Esophagus (tissue), 2 donors: Measurements from ENCODE around the gene NXN. TPM values are rescaled to one million over a fixed set of nuclear protein-coding genes. Genes with fewer than 3 reads are reported as not detected.

Experiments used
- H3K27ac ChIP-seq, 2 donors: one replicate each; pipeline ENCODE4 v1.5.1; 2013; ENCODE audit warnings: low read depth in 2 of 2, mild to moderate bottlenecking in 2 of 2, inconsistent platforms in 1 of 2, low read length in 1 of 2, moderate library complexity in 1 of 2
- H3K27me3 ChIP-seq, 2 donors: one replicate each; pipeline ENCODE4 v1.6.1; 2013; ENCODE audit warnings: low read length in 2 of 2, control low read depth in 1 of 2, mild to moderate bottlenecking in 1 of 2; ENCODE audit not compliant: insufficient read depth in 2 of 2, control insufficient read depth in 1 of 2
- H3K36me3 ChIP-seq, 2 donors: one replicate each; pipeline ENCODE4 v1.6.1; 2013; ENCODE audit warnings: low read length in 1 of 2; ENCODE audit not compliant: control insufficient read depth in 2 of 2, insufficient read depth in 2 of 2
- H3K4me1 ChIP-seq, 2 donors: one replicate each; pipeline ENCODE4 v1.6.1; 2013; ENCODE audit warnings: low read length in 1 of 2; ENCODE audit not compliant: control insufficient read depth in 2 of 2, insufficient read depth in 2 of 2
- H3K4me3 ChIP-seq, 2 donors: one replicate each; pipeline ENCODE4 v1.5.1; 2013; ENCODE audit warnings: low read length in 2 of 2, mild to moderate bottlenecking in 2 of 2, low read depth in 1 of 2, moderate library complexity in 1 of 2
- H3K9me3 ChIP-seq, 2 donors: one replicate each; pipeline ENCODE4 v1.6.1; 2013; ENCODE audit warnings: mild to moderate bottlenecking in 2 of 2, low read depth in 1 of 2, low read length in 1 of 2, moderate library complexity in 1 of 2; ENCODE audit not compliant: control insufficient read depth in 2 of 2, insufficient read depth in 1 of 2
- WGBS, 2 donors: extraction: QIAGEN DNeasy Blood & Tissue Kit; methylation state at CpG; one replicate each; pipeline ENCODE4 v1.1.7; 2013; 5-methylcytosine and 5-hydroxymethylcytosine counted together
- polyA plus RNA-seq, 2 donors: library from polyadenylated mRNA; stranded (reverse); fragments of 200-250 nt; gene quantifications; one replicate each; pipeline ENCODE4 v1.2.3, GENCODE V29; 2013
- donor health status: healthy with polysubstance abuse.
- donor health status: Bipolar disorder and iron deficiency.

NXN gene
- polyA plus RNA-seq, 2 donors = 10.1 to 24.0 TPM

DNA sequence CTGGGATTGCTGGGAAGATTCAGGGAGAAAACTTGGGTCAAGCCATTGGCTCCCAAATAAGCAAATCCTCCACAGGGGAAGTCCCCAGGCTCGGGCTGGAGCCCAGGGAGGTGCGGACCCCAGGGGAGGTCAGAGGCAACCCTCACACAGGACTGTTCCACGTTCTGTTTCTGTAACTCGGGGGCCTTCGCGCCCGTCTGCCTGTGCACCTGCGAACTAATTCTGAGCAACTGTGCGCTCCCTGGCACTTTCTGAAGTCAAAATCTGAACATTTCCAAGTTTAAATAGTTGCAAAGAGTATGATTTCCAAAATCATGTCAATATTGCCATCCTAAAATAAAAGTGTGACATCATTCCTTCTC lies 34.1 kb upstream of the NXN start:
- Histone ChIP-seq H3K27ac (no peak overlapping the region), H3K27me3 (no peaks in the 10 kb centered on the region), H3K36me3 (peaks cover 20 to 44% of the 10 kb centered on the region in 2 donors), H3K9me3 (no peaks in the 10 kb centered on the region), H3K4me3 (no peak overlapping the region), H3K4me1 (peaks cover 0 to 11% of the 10 kb centered on the region in 2 donors)
- 89 to 92% methylated on average over 9 of the region's 9 CpGs for WGBS, 2 donors

- H3K9me3 ChIP-seq = no peaks in the 10 kb centered on the region
- no peak overlapping the region for H3K4me3 ChIP-seq
- H3K4me1 ChIP-seq = peaks cover 0 to 11% of the 10 kb centered on the region in 2 donors
- whole genome bisulfite sequencing, 2 donors = 82% methylated on average over 30 of the region's 30 CpGs
- no peaks in the 10 kb centered on the region for H3K27me3 ChIP-seq
- H3K27ac ChIP-seq = no peak overlapping the region
- H3K36me3 ChIP-seq = peaks cover 20 to 43% of the 10 kb centered on the region in 2 donors
These were observed 33.5 kb upstream of the NXN start for GRCh38 chr17:1012823-1013728.

GRCh38 chr17:1011760-1012735 lies 32.5 kb upstream of the NXN start:
- peaks cover 0 to 11% of the 10 kb centered on the region in 2 donors for H3K4me1 ChIP-seq
- H3K27me3 ChIP-seq = no peaks in the 10 kb centered on the region
- 85 to 86% methylated on average over 53 to 57 of the region's 57 CpGs for WGBS, 2 donors
- H3K4me3 ChIP-seq = no peak overlapping the region
- H3K27ac ChIP-seq = peak overlapping the region in 1 of 2 donors; percentile 29
- H3K36me3 ChIP-seq = peaks cover 20 to 52% of the 10 kb centered on the region in 2 donors
- no peaks in the 10 kb centered on the region for H3K9me3 ChIP-seq

- 59 to 69% methylated on average over 10 of the region's 10 CpGs for WGBS, 2 donors
- no peaks in the 10 kb centered on the region for H3K9me3 ChIP-seq
- peak overlapping the region in 1 of 2 donors; percentile 61 for H3K27ac ChIP-seq
- no peaks in the 10 kb centered on the region for H3K27me3 ChIP-seq
- peaks cover 2 to 15% of the 10 kb centered on the region in 2 donors for H3K4me1 ChIP-seq
- peaks cover 20 to 53% of the 10 kb centered on the region in 2 donors for H3K36me3 ChIP-seq
- no peak overlapping the region for H3K4me3 ChIP-seq
These were observed 31.6 kb upstream of the NXN start for GRCh38 chr17:1011138-1011537.

- WGBS, 2 donors = 74 to 82% methylated on average over 14 of the region's 14 CpGs
- Histone ChIP-seq H3K27me3 (no peaks in the 10 kb centered on the region), H3K4me1 (peaks cover 4 to 21% of the 10 kb centered on the region in 2 donors), H3K9me3 (no peaks in the 10 kb centered on the region), H3K27ac (peak overlapping the region in 1 of 2 donors; percentile 11), H3K36me3 (peaks cover 20 to 53% of the 10 kb centered on the region in 2 donors), H3K4me3 (no peak overlapping the region)
These were observed 31.0 kb upstream of the NXN start for GRCh38 chr17:1010586-1010985.

DNA sequence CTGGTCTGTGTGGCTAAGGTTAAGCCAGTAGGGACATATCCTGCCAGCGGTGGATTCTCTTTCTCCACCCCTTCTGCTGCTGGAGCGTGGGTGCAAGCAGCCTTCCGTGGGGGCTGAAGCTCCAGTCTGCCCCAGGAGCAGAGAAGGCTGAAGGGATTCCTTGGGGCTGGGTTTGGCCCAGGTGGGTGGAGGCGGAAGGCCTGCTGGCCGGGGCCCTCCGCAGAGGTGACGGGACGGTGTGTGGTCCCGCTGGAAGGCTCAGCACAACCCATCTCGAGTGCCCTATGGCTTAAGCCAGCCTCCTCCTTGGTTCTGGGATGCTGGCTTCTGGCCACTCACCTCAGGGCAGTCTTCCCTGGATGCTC lies 30.5 kb upstream of the NXN start:
- Histone ChIP-seq H3K4me3 (no peak overlapping the region), H3K27ac (peak overlapping the region in 1 of 2 donors; percentile 11), H3K4me1 (peaks cover 4 to 25% of the 10 kb centered on the region in 2 donors), H3K36me3 (peaks cover 20 to 57% of the 10 kb centered on the region in 2 donors), H3K9me3 (no peaks in the 10 kb centered on the region), H3K27me3 (no peaks in the 10 kb centered on the region)
- WGBS, 2 donors = 75 to 83% methylated on average over 10 of the region's 10 CpGs

- Histone ChIP-seq H3K27ac (peak overlapping the region in 1 of 2 donors; percentile 52), H3K4me1 (peaks cover 4 to 28% of the 10 kb centered on the region in 2 donors), H3K4me3 (no peak overlapping the region), H3K36me3 (peaks cover 20 to 63% of the 10 kb centered on the region in 2 donors), H3K27me3 (no peaks in the 10 kb centered on the region), H3K9me3 (no peaks in the 10 kb centered on the region)
- WGBS, 2 donors = 75 to 78% methylated on average over 18 to 19 of the region's 19 CpGs
These were observed 29.9 kb upstream of the NXN start for GRCh38 chr17:1009229-1010085.

- 76 to 80% methylated on average over 21 of the region's 21 CpGs for WGBS, 2 donors
- peak overlapping the region; percentile 52 to 68 for H3K27ac ChIP-seq
- H3K4me1 ChIP-seq = peaks cover 4 to 28% of the 10 kb centered on the region in 2 donors
These were observed 28.6 kb upstream of the NXN start for GRCh38 chr17:1008008-1008761.

More at GRCh38 chr17:1008008-1008761, 28.6 kb upstream of the NXN start:
- Histone ChIP-seq H3K36me3 (peaks cover 23 to 69% of the 10 kb centered on the region in 2 donors), H3K9me3 (no peaks in the 10 kb centered on the region), H3K4me3 (no peak overlapping the region), H3K27me3 (no peaks in the 10 kb centered on the region)
